H1 (cell line): Measurements from ENCODE around the gene DAP. TPM values are rescaled to one million over a fixed set of nuclear protein-coding genes. Genes with fewer than 3 reads are reported as not detected.

Experiments used
- CTCF ChIA-PET: fragments of 300-600 bp; sonication (Branson Sonifier 250); formaldehyde crosslinking; loops from one replicate; lab custom pipeline; 2021; ENCODE audit not compliant: partially characterized antibody; lab: Charles Lee
- POLR2A ChIA-PET: fragments of 300-600 bp; sonication (Branson Sonifier 250); formaldehyde crosslinking; loops from one replicate; lab custom pipeline; 2021; ENCODE audit warnings: inconsistent platforms; ENCODE audit not compliant: partially characterized antibody; lab: Charles Lee
- DNase-seq, 2 experiments: peaks; one replicate each; pipeline versions ENCODE4 v3.0.0 to v3.0.0-alpha.2; 2010 to 2022; ENCODE audit warnings: low spot score in 2 of 2, low read depth in 1 of 2, mixed read lengths in 1 of 2
- FAIRE-seq: peaks from 2 replicates; lab custom pipeline; 2011; peaks lifted over from hg19 to GRCh38; lab: Jason Lieb, UNC
- H2AFZ ChIP-seq: 2 replicates; pipeline ENCODE4 v1.8.1; 2012; ENCODE audit warnings: low read length, inconsistent platforms
- H2AK5ac ChIP-seq: 2 replicates; pipeline ENCODE4 v1.6.1; 2013; ENCODE audit warnings: low read depth, low read length
- H2BK120ac ChIP-seq: replicated peaks from 2 replicates; pipeline ENCODE3; 2013; ENCODE audit warnings: low read depth, low read length, inconsistent platforms
- H2BK12ac ChIP-seq: 2 replicates; pipeline ENCODE4 v1.6.1; 2013; ENCODE audit warnings: low read depth, low read length
- H2BK15ac ChIP-seq: 2 replicates; pipeline ENCODE4 v1.6.1; 2013; ENCODE audit warnings: low read length
- H2BK20ac ChIP-seq: 2 replicates; pipeline ENCODE4 v1.6.1; 2013; ENCODE audit warnings: low read length
- H2BK5ac ChIP-seq: 2 replicates; pipeline ENCODE4 v1.6.1; 2013; ENCODE audit warnings: low read depth, low read length
- H3K14ac ChIP-seq: 2 replicates; pipeline ENCODE4 v1.6.1; 2013; ENCODE audit warnings: inconsistent platforms; ENCODE audit not compliant: insufficient read length
- H3K18ac ChIP-seq: 2 replicates; pipeline ENCODE4 v1.6.1; 2013; ENCODE audit warnings: low read length; ENCODE audit errors: extremely low read depth
- H3K23ac ChIP-seq: 2 replicates; pipeline ENCODE4 v1.6.1; 2013; ENCODE audit warnings: inconsistent platforms; ENCODE audit not compliant: insufficient read length
- H3K23me2 ChIP-seq: 2 replicates; pipeline ENCODE4 v1.6.1; 2013; ENCODE audit warnings: low read depth, low read length
- H3K27ac ChIP-seq: 2 replicates; pipeline ENCODE4 v1.6.1; 2011; ENCODE audit warnings: low read depth, low read length, inconsistent platforms
- H3K27me3 ChIP-seq, 4 experiments: replicated peaks in 1 of 4; 1 replicate in 1 of 4; 2 replicates in 3 of 4; pipeline versions ENCODE4 v1.6.1 to v1.8.1; 2011 to 2013; ENCODE audit warnings: low read length in 3 of 4, mild to moderate bottlenecking in 3 of 4, inconsistent platforms in 2 of 4, mixed read lengths in 2 of 4, moderate library complexity in 1 of 4; ENCODE audit not compliant: control insufficient read depth in 3 of 4, insufficient read depth in 3 of 4; ENCODE audit errors: extremely low read depth in 1 of 4
- H3K36me3 ChIP-seq, 4 experiments: 2 replicates each; pipeline versions ENCODE4 v1.6.1 to v1.8.1; 2011 to 2013; ENCODE audit warnings: mild to moderate bottlenecking in 4 of 4, low read length in 3 of 4, moderate library complexity in 2 of 4, control low read depth in 1 of 4, inconsistent platforms in 1 of 4; ENCODE audit not compliant: insufficient read depth in 4 of 4, control insufficient read depth in 2 of 4
- H3K4ac ChIP-seq: replicated peaks from 2 replicates; pipeline ENCODE3; 2013; ENCODE audit warnings: low read length, low read depth, mixed read lengths, inconsistent platforms; ENCODE audit not compliant: insufficient read length
- H3K4me1 ChIP-seq, 4 experiments: replicated peaks in 1 of 4; 1 replicate in 1 of 4; 2 replicates in 3 of 4; pipeline versions ENCODE4 v1.6.1 to v1.8.1; 2011 to 2013; ENCODE audit warnings: low read length in 3 of 4, inconsistent platforms in 2 of 4, mixed read lengths in 1 of 4; ENCODE audit not compliant: insufficient read depth in 4 of 4, control insufficient read depth in 3 of 4
- H3K4me2 ChIP-seq, 2 experiments: 2 replicates each; pipeline versions ENCODE4 v1.6.1 to v1.8.1; 2011 to 2013; ENCODE audit warnings: low read depth in 2 of 2, low read length in 2 of 2, control low read depth in 1 of 2, inconsistent platforms in 1 of 2, mild to moderate bottlenecking in 1 of 2; ENCODE audit not compliant: insufficient read depth in 1 of 2
- H3K4me3 ChIP-seq, 4 experiments: fragments of 200-600, 300-600 bp in 1 of 4; sonication (generic), shearing (Covaris generic), sonication (Bioruptor Twin) in 1 of 4; 2 replicates each; pipeline versions ENCODE4 v1.5.1 to v1.8.1; 2011 to 2016; ENCODE audit warnings: low read length in 4 of 4, low read depth in 3 of 4, control low read depth in 2 of 4, inconsistent platforms in 2 of 4, mild to moderate bottlenecking in 2 of 4, mixed read lengths in 1 of 4, moderate library complexity in 1 of 4; ENCODE audit not compliant: insufficient read depth in 2 of 4; ENCODE audit errors: extremely low read depth in 1 of 4
- H3K56ac ChIP-seq: replicated peaks from 2 replicates; pipeline ENCODE3; 2013; ENCODE audit warnings: low read depth, mild to moderate bottlenecking, mixed read lengths, low read length, inconsistent platforms; ENCODE audit not compliant: insufficient read length
- H3K79me1 ChIP-seq: 2 replicates; pipeline ENCODE4 v1.6.1; 2013; ENCODE audit warnings: low read depth, low read length, control low read depth
- H3K79me2 ChIP-seq, 2 experiments: 2 replicates each; pipeline versions ENCODE4 v1.6.1 to v1.8.1; 2012 to 2013; ENCODE audit warnings: low read length in 2 of 2, mild to moderate bottlenecking in 2 of 2, inconsistent platforms in 1 of 2; ENCODE audit not compliant: insufficient read depth in 2 of 2, control insufficient read depth in 1 of 2
- H3K9ac ChIP-seq, 4 experiments: replicated peaks in 1 of 4; 1 replicate in 1 of 4; 2 replicates in 3 of 4; pipeline versions ENCODE4 v1.6.1 to v1.8.1; 2011 to 2013; ENCODE audit warnings: low read depth in 3 of 4, low read length in 3 of 4, control low read depth in 2 of 4, mild to moderate bottlenecking in 2 of 4, moderate library complexity in 2 of 4, inconsistent platforms in 1 of 4; ENCODE audit errors: extremely low read depth in 1 of 4
- H3K9me3 ChIP-seq, 2 experiments: 2 replicates each; pipeline versions ENCODE4 v1.6.1 to v1.8.1; 2012 to 2013; ENCODE audit warnings: mild to moderate bottlenecking in 2 of 2, moderate library complexity in 2 of 2, control low read depth in 1 of 2, inconsistent platforms in 1 of 2, low read depth in 1 of 2, low read length in 1 of 2, mixed read lengths in 1 of 2; ENCODE audit not compliant: insufficient read depth in 2 of 2
- H4K20me1 ChIP-seq, 2 experiments: replicated peaks in 1 of 2; 2 replicates each; pipeline versions ENCODE3 to v1.8.1; 2011 to 2013; ENCODE audit warnings: inconsistent platforms in 2 of 2, low read length in 2 of 2, mild to moderate bottlenecking in 1 of 2; ENCODE audit not compliant: insufficient read depth in 2 of 2, control insufficient read depth in 1 of 2
- H4K5ac ChIP-seq: 2 replicates; pipeline ENCODE4 v1.6.1; 2013; ENCODE audit warnings: low read length, low read depth, mixed read lengths, inconsistent platforms; ENCODE audit not compliant: insufficient read length
- H4K8ac ChIP-seq: 2 replicates; pipeline ENCODE4 v1.8.0; 2013; ENCODE audit warnings: mild to moderate bottlenecking, moderate library complexity, low read length, inconsistent platforms; ENCODE audit not compliant: insufficient read depth; ENCODE audit errors: extremely low read depth
- H4K91ac ChIP-seq: replicated peaks from 2 replicates; pipeline ENCODE3; 2013; ENCODE audit warnings: low read length, mixed read lengths, inconsistent platforms; ENCODE audit not compliant: insufficient read length
- WGBS, 2 experiments: shearing (Covaris generic) in 1 of 2; methylation state at CpG; one replicate each; pipeline versions ENCODE4 v1.1.6 to v1.1.7; 2013 to 2015; ENCODE audit warnings: low lambda C conversion rate in 2 of 2, mixed read lengths in 2 of 2, inconsistent platforms in 1 of 2, low coverage in 1 of 2, missing lambda C conversion rate in 1 of 2; ENCODE audit not compliant: insufficient replicate concordance in 2 of 2, insufficient coverage in 1 of 2, insufficient read length in 1 of 2; ENCODE audit errors: extremely low coverage in 1 of 2, missing lambda C conversion rate in 1 of 2; 5-methylcytosine and 5-hydroxymethylcytosine counted together
- polyA plus RNA-seq, 7 experiments: library from polyadenylated mRNA; depleted of rRNA in 3 of 7; stranded (reverse) in 5 of 7; unstranded in 2 of 7; fragments of >200 nt in 5 of 7; fragments of 200-250 nt in 2 of 7; gene quantifications; 1 replicate in 5 of 7; 2 replicates in 1 of 7; 4 replicates in 1 of 7; pipeline versions ENCODE4 v1.2.1 to v1.2.3, GENCODE V29; 2011 to 2013; ENCODE audit warnings: missing spikeins in 2 of 7, mixed read lengths in 2 of 7
- total RNA-seq: library from RNA; stranded (reverse); fragmentation: NEBNext Ultra II Directional; extraction: Animal tissue kit (Norgen Biotek cat#: 25700); gene quantifications from 2 replicates; pipeline ENCODE4 v1.2.1, GENCODE V29; 2021

The DAP gene
- total and polyA plus RNA-seq, 2 of the 8 experiments (the other 6 are each of a cell fraction or from before 2014, with no cell fraction given): 26.2 to 44.4 TPM

DNA sequence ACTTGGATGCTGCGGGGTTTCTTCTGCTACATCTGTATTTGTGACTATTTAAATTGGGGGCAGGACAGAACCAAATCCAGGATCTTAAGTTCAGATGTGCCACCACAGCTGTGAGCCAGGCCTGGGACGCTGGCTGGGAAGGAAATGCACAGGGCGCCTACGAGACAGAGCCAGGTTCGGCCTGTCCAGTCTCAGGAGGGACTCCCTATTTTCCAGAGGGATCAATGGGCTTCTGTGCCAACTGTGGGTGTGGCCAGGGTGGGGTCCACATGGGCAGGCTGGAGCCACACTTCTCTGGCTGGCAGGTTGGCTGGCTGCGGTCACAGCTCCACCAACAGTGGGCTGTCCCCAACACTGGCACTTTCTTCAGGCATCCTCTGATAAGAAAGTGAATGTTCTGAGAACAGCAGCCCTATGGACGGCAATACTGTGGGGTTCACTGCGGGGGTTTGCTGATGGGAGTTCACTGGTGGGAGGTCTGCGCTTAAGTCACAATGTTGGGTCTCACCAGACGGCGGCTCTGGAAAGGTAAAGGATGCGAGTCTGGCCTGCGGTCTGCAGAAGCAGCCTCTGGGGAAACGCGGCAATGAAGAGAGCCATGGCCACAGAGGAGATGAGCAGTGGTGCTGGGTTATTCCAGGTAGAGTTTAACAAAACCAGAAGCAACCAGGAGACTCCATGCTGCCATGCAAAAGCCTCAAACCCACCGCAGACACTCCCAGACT, 78.1 kb downstream of the DAP start:
- H3K9me3 ChIP-seq: no peaks in the 10 kb centered on the region
- H3K4me2 ChIP-seq: no peak overlapping the region
- ChIA-PET POLR2A (no interaction called here), CTCF (interaction anchor here (4.8 to 5.2 kb wide), 2 partner anchors 8 to 230 kb away, joined by 35 to 40 read pairs; no protein-coding TSS in a partner anchor)
- H3K23me2 ChIP-seq: no peaks in the 10 kb centered on the region
- no peak overlapping the region for H2BK12ac ChIP-seq
- H3K23ac ChIP-seq: no peak overlapping the region
- no peak overlapping the region for H3K14ac ChIP-seq
- 0 out of 8 replicates have a peak, but pooled peaks cover 0 to 4% (median 3%) of the 10 kb centered on the region in 4 experiments for H3K36me3 ChIP-seq
- FAIRE-seq (no peak), DNase-seq (no peak)
- no peak overlapping the region for H3K27ac ChIP-seq
- H3K56ac ChIP-seq: no peak overlapping the region
- no peak overlapping the region for H3K9ac ChIP-seq
- H4K8ac ChIP-seq: no peak overlapping the region
- no peak overlapping the region for H2BK120ac ChIP-seq
- no peak overlapping the region for H4K91ac ChIP-seq
- H2AFZ ChIP-seq: no peak overlapping the region
- no peak overlapping the region for H3K4ac ChIP-seq
- no peak overlapping the region for H4K5ac ChIP-seq
- H2BK20ac ChIP-seq: no peak overlapping the region
- H2AK5ac ChIP-seq: no peak overlapping the region
- no peak overlapping the region for H2BK15ac ChIP-seq
- H4K20me1 ChIP-seq: peaks cover 0 to 2% of the 10 kb centered on the region in 2 experiments
- no peak overlapping the region for H2BK5ac ChIP-seq
- no peaks in the 10 kb centered on the region; the same call in 1 of the 2 replicates for H3K79me1 ChIP-seq
- no peak overlapping the region for H3K4me3 ChIP-seq
- H3K79me2 ChIP-seq: peaks cover 0 to 3% of the 10 kb centered on the region in 2 experiments; a peak in 1 of 4 replicates
- peaks cover 0 to 10% (median 3%) of the 10 kb centered on the region in 4 experiments; a peak in 4 of 7 replicates for H3K4me1 ChIP-seq
- H3K27me3 ChIP-seq: no peaks in the 10 kb centered on the region
- no peak overlapping the region for H3K18ac ChIP-seq
- 97% methylated on average over 16 of the region's 16 CpGs; no CpG with 5 or more reads in 1 of the 2 experiments for WGBS, 2 experiments
